ENCODE measurements around the gene FOXD2. TPM values are rescaled to one million over a fixed set of nuclear protein-coding genes. Genes with fewer than 3 reads are reported as not detected.

The FOXD2 gene
- total RNA-seq, 4 donors from 2014 or later, result 0.11 TPM; not detected in 3

DNA sequence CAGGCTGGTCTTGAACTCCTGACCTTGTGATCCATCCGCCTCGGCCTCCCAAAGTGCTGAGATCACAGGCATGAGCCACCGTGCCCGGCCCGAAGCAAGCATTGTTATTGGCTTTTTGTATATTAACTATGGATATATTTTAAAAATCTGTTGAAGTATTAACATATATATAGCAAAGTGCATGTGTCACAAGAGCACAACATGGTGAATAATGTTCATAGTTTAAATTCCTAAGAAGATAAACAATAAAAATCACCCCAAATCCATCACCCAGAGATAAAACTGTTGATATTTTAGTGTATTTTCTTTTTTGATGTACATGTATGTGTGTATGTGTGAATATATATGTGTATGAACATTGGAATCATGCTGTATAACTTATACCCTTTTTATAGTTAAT lies 30.9 kb upstream of the FOXD2 start:
- TF ChIP-seq POLR2A (IDR thresholded peaks at IDR 0.05), result no peak
- TF ChIP-seq, protein P1, sequence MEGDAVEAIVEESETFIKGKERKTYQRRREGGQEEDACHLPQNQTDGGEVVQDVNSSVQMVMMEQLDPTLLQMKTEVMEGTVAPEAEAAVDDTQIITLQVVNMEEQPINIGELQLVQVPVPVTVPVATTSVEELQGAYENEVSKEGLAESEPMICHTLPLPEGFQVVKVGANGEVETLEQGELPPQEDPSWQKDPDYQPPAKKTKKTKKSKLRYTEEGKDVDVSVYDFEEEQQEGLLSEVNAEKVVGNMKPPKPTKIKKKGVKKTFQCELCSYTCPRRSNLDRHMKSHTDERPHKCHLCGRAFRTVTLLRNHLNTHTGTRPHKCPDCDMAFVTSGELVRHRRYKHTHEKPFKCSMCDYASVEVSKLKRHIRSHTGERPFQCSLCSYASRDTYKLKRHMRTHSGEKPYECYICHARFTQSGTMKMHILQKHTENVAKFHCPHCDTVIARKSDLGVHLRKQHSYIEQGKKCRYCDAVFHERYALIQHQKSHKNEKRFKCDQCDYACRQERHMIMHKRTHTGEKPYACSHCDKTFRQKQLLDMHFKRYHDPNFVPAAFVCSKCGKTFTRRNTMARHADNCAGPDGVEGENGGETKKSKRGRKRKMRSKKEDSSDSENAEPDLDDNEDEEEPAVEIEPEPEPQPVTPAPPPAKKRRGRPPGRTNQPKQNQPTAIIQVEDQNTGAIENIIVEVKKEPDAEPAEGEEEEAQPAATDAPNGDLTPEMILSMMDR (IDR thresholded peaks at IDR 0.05 in 4 of 5, conservative IDR thresholded peaks at IDR 0.05 in 1 of 5), result no peak
- ATAC-seq (no peak), DNase-seq (no peak)
- no peaks in the 10 kb centered on the region for H3K36me3 ChIP-seq
- H3K27me3 ChIP-seq, result no peaks in the 10 kb centered on the region
- intact Hi-C loops (cut with DNase I; ENCODE audit: low total_unique reads), result no loop called here
- H3K4me1 ChIP-seq, result no peaks in the 10 kb centered on the region
- no peaks in the 10 kb centered on the region for H3K9me3 ChIP-seq
- no peak overlapping the region for H3K27ac ChIP-seq
- in situ Hi-C loops (cut with MboI; ENCODE audit: low sequenced_read_pairs in 4 of 4), result loop anchor here in 1 of 4 donors (25.0 kb wide), 1 partner anchor 220 kb away; the partner anchor contains the start of gene PDZK1IP1
- no peak overlapping the region for H3K4me3 ChIP-seq

DNA sequence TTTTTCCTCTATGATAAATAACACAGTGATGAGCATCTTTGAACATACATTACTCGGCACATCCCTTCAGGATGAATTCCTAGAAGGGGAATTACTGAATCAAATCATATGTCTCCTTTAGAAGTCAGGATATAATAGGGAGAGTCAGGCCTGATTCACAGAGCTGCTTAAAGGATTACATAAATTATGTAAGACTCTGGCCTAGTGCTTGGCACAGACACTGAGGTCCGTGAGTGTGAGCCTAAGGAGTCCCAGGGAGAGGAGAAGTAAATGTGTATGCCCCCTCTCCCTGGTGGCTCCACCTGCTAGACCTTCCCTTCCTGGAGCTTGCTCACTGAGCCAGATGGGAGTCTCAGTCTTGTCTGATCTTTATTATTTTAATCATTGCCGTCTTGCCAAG lies 30.4 kb upstream of the FOXD2 start:
- peaks cover 0 to 2% (median 0%) of the 10 kb centered on the region in 3 donors for H3K27me3 ChIP-seq
- ATAC-seq (no peak), DNase-seq (no peak)
- H3K36me3 ChIP-seq, result no peaks in the 10 kb centered on the region
- intact Hi-C loops (cut with DNase I; ENCODE audit: low total_unique reads), result no loop called here
- no peaks in the 10 kb centered on the region for H3K9me3 ChIP-seq
- H3K4me3 ChIP-seq, result no peak overlapping the region
- no peak overlapping the region for H3K27ac ChIP-seq
- H3K4me1 ChIP-seq, result no peaks in the 10 kb centered on the region
- TF ChIP-seq POLR2A (IDR thresholded peaks at IDR 0.05), result no peak
- TF ChIP-seq, protein P1 (IDR thresholded peaks at IDR 0.05 in 4 of 5, conservative IDR thresholded peaks at IDR 0.05 in 1 of 5), result no peak
- in situ Hi-C loops (cut with MboI; ENCODE audit: low sequenced_read_pairs in 4 of 4), result loop anchor here in 1 of 4 donors (25.0 kb wide), 1 partner anchor 220 kb away; the partner anchor contains the start of gene PDZK1IP1

DNA sequence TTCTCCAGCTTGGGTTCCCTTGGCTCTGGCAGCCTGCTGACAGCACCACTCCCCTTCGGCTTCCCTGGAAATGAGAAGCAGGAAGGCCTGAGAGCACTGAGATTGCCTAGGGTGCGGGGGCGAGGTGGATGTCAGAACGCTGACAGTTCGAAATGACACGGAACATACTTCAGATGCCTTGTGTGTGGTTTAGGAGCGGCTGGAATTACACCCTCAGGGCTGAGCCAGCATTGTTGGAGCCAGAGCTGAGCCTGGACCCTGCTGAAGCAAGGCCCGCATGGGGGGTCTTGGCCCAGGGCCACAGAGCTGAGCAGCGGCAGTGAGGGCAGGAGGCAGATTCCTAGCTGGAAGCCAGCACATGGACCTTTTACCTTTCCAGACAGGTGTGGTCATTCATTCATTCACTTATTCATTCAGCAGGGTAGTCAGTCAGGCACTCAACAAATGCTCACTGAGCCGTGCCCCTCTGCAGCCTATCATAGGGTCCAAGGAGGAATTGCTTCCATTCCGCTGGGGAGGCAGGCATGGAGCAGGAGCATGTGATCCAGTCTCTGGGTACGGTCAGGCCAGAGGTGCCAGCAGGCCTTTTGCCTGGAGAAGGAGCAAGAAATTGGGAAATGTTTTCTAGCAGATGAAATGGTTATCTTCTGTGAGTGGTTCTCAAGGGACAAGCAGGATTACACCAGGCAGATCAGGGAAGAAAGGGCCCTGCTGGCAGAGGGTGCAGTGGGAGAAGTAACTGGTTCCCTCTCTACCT lies 28.4 kb upstream of the FOXD2 start:
- no peak overlapping the region for H3K4me3 ChIP-seq
- ATAC-seq (no peak), DNase-seq (no peak)
- no peaks in the 10 kb centered on the region for H3K9me3 ChIP-seq
- no peak overlapping the region for H3K27ac ChIP-seq
- intact Hi-C loops (cut with DNase I; ENCODE audit: low total_unique reads) (no loop called here), in situ Hi-C loops (cut with MboI; ENCODE audit: low sequenced_read_pairs in 4 of 4) (loop anchor here in 1 of 4 donors (25.0 kb wide), 1 partner anchor 222 kb away; the partner anchor contains the start of gene PDZK1IP1)
- peaks cover 0 to 9% (median 0%) of the 10 kb centered on the region in 3 donors for H3K27me3 ChIP-seq
- no peaks in the 10 kb centered on the region for H3K4me1 ChIP-seq
- no peak for TF ChIP-seq POLR2A (IDR thresholded peaks at IDR 0.05)
- TF ChIP-seq, protein P1 (IDR thresholded peaks at IDR 0.05 in 4 of 5, conservative IDR thresholded peaks at IDR 0.05 in 1 of 5), result no peak
- no peaks in the 10 kb centered on the region for H3K36me3 ChIP-seq

DNA sequence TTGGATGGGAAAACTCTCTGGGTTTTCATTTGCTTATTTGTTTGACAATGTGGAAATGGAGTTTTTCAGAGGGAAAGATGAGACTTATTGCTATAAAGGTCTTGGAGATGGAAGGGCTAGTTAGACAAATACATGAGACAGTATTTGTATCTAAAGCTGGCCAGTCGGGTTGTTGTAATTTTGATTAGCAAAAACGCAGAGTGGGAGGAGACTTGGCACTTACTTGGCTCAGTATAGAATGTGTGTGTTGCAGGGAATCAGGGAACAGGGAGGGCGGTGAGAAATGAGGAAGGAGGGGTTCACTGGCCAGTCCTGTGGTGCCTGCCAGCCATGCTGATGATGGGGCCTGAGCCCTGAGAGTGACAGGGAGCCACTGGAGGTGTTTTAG lies 27.8 kb upstream of the FOXD2 start:
- Histone ChIP-seq H3K4me3 (no peak overlapping the region), H3K9me3 (no peaks in the 10 kb centered on the region), H3K36me3 (no peaks in the 10 kb centered on the region), H3K4me1 (no peaks in the 10 kb centered on the region), H3K27me3 (peaks cover 0 to 15% (median 4%) of the 10 kb centered on the region in 3 donors), H3K27ac (no peak overlapping the region)
- DNase-seq (no peak), ATAC-seq (no peak)
- intact Hi-C loops (cut with DNase I; ENCODE audit: low total_unique reads) (no loop called here), in situ Hi-C loops (cut with MboI; ENCODE audit: low sequenced_read_pairs in 4 of 4) (loop anchor here in 1 of 4 donors (25.0 kb wide), 1 partner anchor 223 kb away; the partner anchor contains the start of gene PDZK1IP1)
- TF ChIP-seq POLR2A (IDR thresholded peaks at IDR 0.05), result no peak
- TF ChIP-seq, protein P1 (IDR thresholded peaks at IDR 0.05 in 4 of 5, conservative IDR thresholded peaks at IDR 0.05 in 1 of 5), result no peak

Measured in gastrocnemius medialis (tissue), 4 donors.